Fibroblast of lung (primary cell): ENCODE results near the gene PSMC4. TPM values are rescaled to one million over a fixed set of nuclear protein-coding genes. Genes with fewer than 3 reads are reported as not detected.

Source experiments
- DNase-seq, 2 donors: peaks; one replicate each; pipeline versions ENCODE4 v3.0.0 to v3.0.0-alpha.2; 2010; ENCODE audit warnings: low read depth in 2 of 2
- H2AFZ ChIP-seq: 2 replicates; pipeline ENCODE4 v1.5.1; 2012; ENCODE audit warnings: low read length, control low read depth, inconsistent platforms
- H3K27ac ChIP-seq: 2 replicates; pipeline ENCODE4 v1.5.1; 2011; ENCODE audit warnings: low read length, control low read depth; ENCODE audit not compliant: insufficient read depth
- H3K27me3 ChIP-seq: 2 replicates; pipeline ENCODE4 v1.5.1; 2011; ENCODE audit warnings: mild to moderate bottlenecking, low read length; ENCODE audit not compliant: control insufficient read depth, insufficient read depth
- H3K36me3 ChIP-seq: 2 replicates; pipeline ENCODE4 v1.5.1; 2011; ENCODE audit warnings: low read length; ENCODE audit not compliant: control insufficient read depth, insufficient read depth
- H3K4me1 ChIP-seq: 2 replicates; pipeline ENCODE4 v1.5.1; 2011; ENCODE audit warnings: low read length; ENCODE audit not compliant: control insufficient read depth, insufficient read depth; ENCODE audit errors: extremely low read depth
- H3K4me2 ChIP-seq: 2 replicates; pipeline ENCODE4 v1.5.1; 2011; ENCODE audit warnings: low read length, control low read depth; ENCODE audit not compliant: insufficient read depth; ENCODE audit errors: extremely low read depth
- H3K4me3 ChIP-seq, 4 experiments: fragments of 200-600 bp in 1 of 4; sonication (generic) in 1 of 4; replicated peaks in 1 of 4; 2 replicates each; pipeline ENCODE4 v1.5.1; 2011 to 2016; ENCODE audit warnings: low read length in 4 of 4, low read depth in 3 of 4, mild to moderate bottlenecking in 3 of 4, control low read depth in 2 of 4, inconsistent platforms in 1 of 4, mixed read lengths in 1 of 4; ENCODE audit not compliant: insufficient read depth in 1 of 4; ENCODE audit errors: control extremely low read depth in 1 of 4
- H3K79me2 ChIP-seq: 2 replicates; pipeline ENCODE4 v1.5.1; 2012; ENCODE audit warnings: mild to moderate bottlenecking, low read length, inconsistent platforms; ENCODE audit not compliant: control insufficient read depth, insufficient read depth
- H3K9ac ChIP-seq: 2 replicates; pipeline ENCODE4 v1.5.1; 2011; ENCODE audit warnings: mild to moderate bottlenecking, low read length, control low read depth; ENCODE audit not compliant: insufficient read depth
- H3K9me3 ChIP-seq: 2 replicates; pipeline ENCODE4 v1.5.1; 2012; ENCODE audit warnings: low read depth, low read length; ENCODE audit not compliant: control insufficient read depth, insufficient read depth
- H4K20me1 ChIP-seq: 2 replicates; pipeline ENCODE4 v1.5.1; 2011; ENCODE audit warnings: low read length; ENCODE audit not compliant: control insufficient read depth, insufficient read depth; ENCODE audit errors: extremely low read depth
- CTCF ChIP-seq, 2 donors: IDR thresholded peaks in 1 of 2; conservative IDR thresholded peaks in 1 of 2; 1 replicate in 1 of 2; 2 replicates in 1 of 2; pipeline ENCODE4 v1.5.1; 2011 to 2012; ENCODE audit warnings: low read length in 2 of 2, control low read depth in 1 of 2, inconsistent platforms in 1 of 2, low read depth in 1 of 2, mild to moderate bottlenecking in 1 of 2
- EZH2 ChIP-seq: IDR thresholded peaks from 2 replicates; pipeline ENCODE4 v1.5.1; 2012; ENCODE audit warnings: low read length, control low read depth, mild to moderate bottlenecking; ENCODE audit errors: missing control alignments
- polyA plus RNA-seq, 2 donors: library from polyadenylated mRNA; depleted of rRNA in 1 of 2; stranded (reverse) in 1 of 2; unstranded in 1 of 2; fragments of >200 nt; gene quantifications; 2 replicates each; pipeline ENCODE4 v1.2.1, GENCODE V29; 2011 to 2012; ENCODE audit warnings: missing spikeins in 1 of 2
- total RNA-seq: library from RNA; depleted of rRNA; stranded (reverse); fragments of >200 nt; gene quantifications from 2 replicates; pipeline ENCODE4 v1.2.1, GENCODE V29; 2014

The PSMC4 gene
- total and polyA plus RNA-seq, 2 donors (not counting 1 experiment from before 2014, with no cell fraction given) = 75.1 to 76.0 TPM

DNA sequence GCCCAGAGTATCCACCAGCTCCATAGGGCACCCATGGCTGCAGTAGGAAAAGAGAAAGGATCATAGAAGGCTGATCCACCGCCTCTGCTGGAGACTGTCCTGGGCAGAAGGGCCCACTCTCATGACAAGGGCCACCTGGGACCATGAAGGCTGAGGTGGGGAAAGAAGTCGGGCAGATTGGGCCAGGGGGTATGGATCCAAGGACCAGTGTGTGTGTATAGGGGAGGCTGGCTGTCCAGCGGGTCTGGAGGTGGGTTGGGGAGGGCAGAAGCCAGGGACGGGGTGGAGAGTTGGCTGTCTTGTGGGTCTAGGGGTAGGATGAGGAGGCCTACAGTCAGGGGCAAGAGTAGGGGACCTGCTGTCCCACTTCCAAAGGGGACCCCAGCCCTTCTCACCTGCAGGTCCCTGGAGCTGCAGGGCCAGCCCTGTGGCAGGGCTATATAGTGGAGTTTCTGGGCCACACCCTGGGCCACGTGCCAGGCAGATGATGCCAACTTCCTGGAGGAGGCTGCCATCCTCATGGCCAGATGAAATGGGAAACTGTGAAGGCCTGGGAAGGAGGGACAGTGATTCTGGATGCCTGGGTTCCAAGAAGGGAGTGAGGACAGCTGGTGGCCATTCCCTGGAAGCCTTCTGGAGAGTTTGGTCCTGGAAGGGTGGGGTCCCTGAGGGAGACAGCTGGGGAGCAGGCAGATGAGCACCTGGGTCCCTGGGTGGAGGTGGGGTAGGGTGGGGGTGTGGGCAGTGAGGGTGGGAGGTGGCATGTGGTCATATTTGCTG is 36.2 kb upstream of the PSMC4 start, which contains the start of gene FCGBP:
FCGBP (minus strand) TSS at position 51 of the 780 bp plus-strand sequence.
- no peaks in the 10 kb centered on the region for H3K27me3 ChIP-seq
- no peaks in the 10 kb centered on the region for H4K20me1 ChIP-seq
- H3K9ac ChIP-seq = no peak within 1 kb of the TSS
- no peaks in the 10 kb centered on the region for H3K4me1 ChIP-seq
- H3K9me3 ChIP-seq = no peaks in the 10 kb centered on the region
- DNase-seq = no peak
- no peaks in the 10 kb centered on the region for H3K79me2 ChIP-seq
- H3K27ac ChIP-seq = no peak within 1 kb of the TSS
- H3K4me2 ChIP-seq = no peak within 1 kb of the TSS
- no peaks in the 10 kb centered on the region for H3K36me3 ChIP-seq
- no peak within 1 kb of the TSS for H2AFZ ChIP-seq
- H3K4me3 ChIP-seq = no peak within 1 kb of the TSS
- TF ChIP-seq EZH2 (no peak), CTCF (conservative IDR thresholded peaks at IDR 0.05 in 1 of 2, IDR thresholded peaks at IDR 0.05 in 1 of 2; ENCODE audit: low read depth in 1 of 2, low read length in 2 of 2) (no peak)

- Histone ChIP-seq H3K27ac (no peak overlapping the region), H3K9me3 (no peaks in the 10 kb centered on the region), H3K4me1 (no peaks in the 10 kb centered on the region), H3K4me3 (no peak overlapping the region), H3K9ac (no peak overlapping the region), H3K36me3 (no peaks in the 10 kb centered on the region), H2AFZ (no peak overlapping the region), H3K27me3 (no peaks in the 10 kb centered on the region), H4K20me1 (no peaks in the 10 kb centered on the region), H3K4me2 (no peak overlapping the region), H3K79me2 (no peaks in the 10 kb centered on the region)
- no peak for DNase-seq
- no peak for TF ChIP-seq CTCF (conservative IDR thresholded peaks at IDR 0.05 in 1 of 2, IDR thresholded peaks at IDR 0.05 in 1 of 2; ENCODE audit: low read depth in 1 of 2, low read length in 2 of 2)
- TF ChIP-seq EZH2 = no peak
Measured at GRCh38 chr19:39935364-39935661, 35.7 kb upstream of the PSMC4 start.

- H3K27me3 ChIP-seq = no peaks in the 10 kb centered on the region
- H3K4me3 ChIP-seq = no peak overlapping the region
- no peaks in the 10 kb centered on the region for H3K4me1 ChIP-seq
- no peaks in the 10 kb centered on the region for H3K9me3 ChIP-seq
- no peaks in the 10 kb centered on the region for H3K36me3 ChIP-seq
- H3K27ac ChIP-seq = no peak overlapping the region
- TF ChIP-seq CTCF (conservative IDR thresholded peaks at IDR 0.05 in 1 of 2, IDR thresholded peaks at IDR 0.05 in 1 of 2; ENCODE audit: low read depth in 1 of 2, low read length in 2 of 2) (no peak), EZH2 (no peak)
- DNase-seq = no peak
- H3K4me2 ChIP-seq = no peak overlapping the region
- no peaks in the 10 kb centered on the region for H3K79me2 ChIP-seq
- no peak overlapping the region for H3K9ac ChIP-seq
- no peaks in the 10 kb centered on the region for H4K20me1 ChIP-seq
- no peak overlapping the region for H2AFZ ChIP-seq
Measured at GRCh38 chr19:39936020-39936419, 34.9 kb upstream of the PSMC4 start.
